Calu3 (cell line): Measurements from ENCODE around the gene WDR93. TPM values are rescaled to one million over a fixed set of nuclear protein-coding genes. Genes with fewer than 3 reads are reported as not detected.

Experiments used
- BruUV-seq: library from RNA; stranded (reverse); fragments of 400-500 nt; replicated peaks from 2 replicates; lab custom pipeline; 2021; lab: Mats Ljungman, UMichigan
- CTCF ChIA-PET: fragments of 300-600 bp; sonication (Branson Sonifier 250); formaldehyde crosslinking; loops from one replicate; lab custom pipeline; 2022; ENCODE audit warnings: antibody characterized with exemption; lab: Charles Lee
- DNase-seq: peaks from one replicate; pipeline ENCODE4 v3.0.0; 2022
- H3K27ac Mint-ChIP-seq: one replicate; pipeline ENCODE4 v1.8.0; 2022; ENCODE audit warnings: mixed read lengths; ENCODE audit not compliant: unreplicated experiment
- H3K27me3 Mint-ChIP-seq: one replicate; pipeline ENCODE4 v1.8.0; 2022; ENCODE audit warnings: mixed read lengths; ENCODE audit not compliant: unreplicated experiment
- H3K36me3 Mint-ChIP-seq: one replicate; pipeline ENCODE4 v1.8.0; 2022; ENCODE audit warnings: mild to moderate bottlenecking, moderate library complexity, mixed read lengths; ENCODE audit not compliant: insufficient read depth, unreplicated experiment
- H3K4me1 Mint-ChIP-seq: one replicate; pipeline ENCODE4 v1.8.0; 2022; ENCODE audit warnings: mild to moderate bottlenecking, low read depth, mixed read lengths; ENCODE audit not compliant: unreplicated experiment
- H3K4me3 Mint-ChIP-seq: one replicate; pipeline ENCODE4 v1.8.0; 2022; ENCODE audit warnings: mild to moderate bottlenecking, low read depth, moderate library complexity, mixed read lengths; ENCODE audit not compliant: unreplicated experiment
- H3K9me3 Mint-ChIP-seq: one replicate; pipeline ENCODE4 v1.8.0; 2022; ENCODE audit warnings: low read depth, mixed read lengths; ENCODE audit not compliant: unreplicated experiment
- CTCF ChIP-seq: fragments of 200-600 bp; IDR thresholded peaks from one replicate; pipeline ENCODE4 v1.8.0; 2022; ENCODE audit warnings: antibody characterized with exemption; ENCODE audit not compliant: unreplicated experiment
- intact Hi-C: fragments of 100-400 bp; cut with micrococcal nuclease; formaldehyde crosslinking; loops from one replicate; pipeline ENCODE4 v1.10.0; 2022; ENCODE audit not compliant: unreplicated experiment
- total RNA-seq: library from RNA; stranded (reverse); gene quantifications from 2 replicates; pipeline ENCODE4 v1.2.3, GENCODE V29; 2022

WDR93 gene
- total RNA-seq, 1 experiment from 2014 or later, result not detected

- peaks cover 5% of the 10 kb centered on the region for H3K36me3 Mint-ChIP-seq
- no TSS peak for BruUV-seq
These were observed 85.2 kb downstream of the WDR93 start for GRCh38 chr15:89775815-89776214.

GRCh38 chr15:89776274-89777072 lies 85.9 kb downstream of the WDR93 start, which contains the start of gene MESP2:
Gene MESP2, plus strand, starts transcription at chr15:89776332. Its CDS starts 26 bp downstream, at chr15:89776358.
- peak; percentile 38 for TF ChIP-seq CTCF
- DNase-seq, result peak; percentile 83
- H3K4me3 Mint-ChIP-seq, result peak within 1 kb of the TSS; percentile 60
- intact Hi-C loops, result no loop called here
- peaks cover 5% of the 10 kb centered on the region for H3K36me3 Mint-ChIP-seq
- peaks cover 13% of the 10 kb centered on the region for H3K4me1 Mint-ChIP-seq
- BruUV-seq, result no TSS peak
- CTCF ChIA-PET, result no interaction called here
- H3K9me3 Mint-ChIP-seq, result no peaks in the 10 kb centered on the region
- no peak within 1 kb of the TSS for H3K27ac Mint-ChIP-seq
- no peaks in the 10 kb centered on the region for H3K27me3 Mint-ChIP-seq

More at GRCh38 chr15:89775815-89776214, 85.2 kb downstream of the WDR93 start:
- no peak for DNase-seq
- H3K27me3 Mint-ChIP-seq, result no peaks in the 10 kb centered on the region
- no peak overlapping the region for H3K4me3 Mint-ChIP-seq
- no peak for TF ChIP-seq CTCF
- no peak overlapping the region for H3K27ac Mint-ChIP-seq
- intact Hi-C loops, result no loop called here
- peaks cover 8% of the 10 kb centered on the region for H3K4me1 Mint-ChIP-seq
- CTCF ChIA-PET, result no interaction called here
- H3K9me3 Mint-ChIP-seq, result no peaks in the 10 kb centered on the region

- Mint-ChIP-seq H3K4me1 (peaks cover 17% of the 10 kb centered on the region), H3K9me3 (no peaks in the 10 kb centered on the region), H3K4me3 (peak overlapping the region; percentile 60), H3K27ac (no peak overlapping the region), H3K36me3 (peaks cover 5% of the 10 kb centered on the region), H3K27me3 (no peaks in the 10 kb centered on the region)
- CTCF ChIA-PET, result interaction anchor here (1.1 to 1.5 kb wide), 2 partner anchors 16 to 51 kb away, joined by 3 to 5 read pairs; no protein-coding TSS in a partner anchor
- no TSS peak for BruUV-seq
- intact Hi-C loops, result no loop called here
- TF ChIP-seq CTCF, result no peak
- no peak for DNase-seq
These were observed 86.6 kb downstream of the WDR93 start for GRCh38 chr15:89777073-89777751.

GRCh38 chr15:89777782-89778380 lies 87.3 kb downstream of the WDR93 start:
- DNase-seq, result no peak
- TF ChIP-seq CTCF, result no peak
- intact Hi-C loops, result no loop called here
- Mint-ChIP-seq H3K4me3 (no peak overlapping the region), H3K27me3 (no peaks in the 10 kb centered on the region), H3K9me3 (no peaks in the 10 kb centered on the region), H3K4me1 (peaks cover 23% of the 10 kb centered on the region), H3K36me3 (peaks cover 2% of the 10 kb centered on the region), H3K27ac (no peak overlapping the region)
- BruUV-seq, result no TSS peak
- CTCF ChIA-PET, result interaction anchor here (1.1 to 1.5 kb wide), 2 partner anchors 17 to 50 kb away, joined by 3 to 5 read pairs; no protein-coding TSS in a partner anchor
